Measurements from ENCODE around the gene MSI2. TPM values are rescaled to one million over a fixed set of nuclear protein-coding genes. Genes with fewer than 3 reads are reported as not detected.

The MSI2 gene
- total and polyA plus RNA-seq, 9 of the 15 experiments (the other 6 are each of a cell fraction or from before 2014, with no cell fraction given): 4.6 to 61.8 (median 42.4) TPM

GRCh38 chr17:57556977-57557376 lies 300.7 kb downstream of the MSI2 start (continued):
- no peak for TF ChIP-seq ZBTB11 (CRISPR knock-in tag; IDR thresholded peaks at IDR 0.05)
- no peak for TF ChIP-seq PPARD (CRISPR knock-in tag; IDR thresholded peaks at IDR 0.05)
- TF ChIP-seq TBL1XR1 (IDR thresholded peaks at IDR 0.05; ENCODE audit: low read length in 2 of 2): no peak
- no peak for TF ChIP-seq EZH2 (IDR thresholded peaks at IDR 0.05; ENCODE audit: borderline replicate concordance, low read depth, low read length)

- FAIRE-seq: no peak
- WGBS (ENCODE audit: insufficient coverage, low coverage, missing lambda C conversion rate): 95% methylated on average over 4 of the region's 4 CpGs
- H3K4me1 ChIP-seq (replicated peaks in 1 of 2; ENCODE audit: control insufficient read depth in 2 of 2, insufficient read depth in 2 of 2, low read length in 2 of 2): peaks cover 23 to 27% of the 10 kb centered on the region in 2 experiments; a peak in 4 of 5 replicates
Observed at GRCh38 chr17:57557416-57557815, 301.1 kb downstream of the MSI2 start.

More at GRCh38 chr17:57557416-57557815, 301.1 kb downstream of the MSI2 start:
- intact Hi-C loops (cut with micrococcal nuclease) (no loop called here), in situ Hi-C loops (cut with MboI) (no loop called here)
- DNase-seq (ENCODE audit: extremely low read depth in 1 of 4, low spot score in 3 of 4) (no peak), ATAC-seq (no peak)
- H3K9me3 ChIP-seq (replicated peaks; ENCODE audit: control insufficient read depth, insufficient read depth, low read depth, low read length): no peaks in the 10 kb centered on the region
- H3K79me2 ChIP-seq (ENCODE audit: control insufficient read depth, insufficient read depth, low read length): peaks cover 5% of the 10 kb centered on the region; the same call in 1 of the 3 replicates
- H3K36me3 ChIP-seq (ENCODE audit: control insufficient read depth, insufficient read depth, low read length): peaks cover 2% of the 10 kb centered on the region; the same call in 1 of the 3 replicates
- peaks cover 12% of the 10 kb centered on the region for H4K20me1 ChIP-seq (replicated peaks; ENCODE audit: control insufficient read depth, insufficient read depth, low read length)
- H3K9me1 ChIP-seq (ENCODE audit: control insufficient read depth, insufficient read depth, low read length): peaks cover 3% of the 10 kb centered on the region
- H2AFZ ChIP-seq (ENCODE audit: low read depth, low read length): no peak overlapping the region
- BruUV-seq (replicated peaks): no TSS peak
- no peak overlapping the region for H3K4me2 ChIP-seq (ENCODE audit: insufficient read depth, low read length)
- H3K27ac ChIP-seq (ENCODE audit: extremely low read depth, low read depth, low read length): no peak overlapping the region
- H3K27me3 ChIP-seq (ENCODE audit: control insufficient read depth in 2 of 2, insufficient read depth in 2 of 2, low read length in 2 of 2): no peaks in the 10 kb centered on the region
- H3K4me3 ChIP-seq: no peak overlapping the region
- ChIA-PET CTCF (ENCODE audit: low intra/inter-chr PET ratio) (no interaction called here), POLR2A (interaction anchor here (0.8 to 1.3 kb wide), 2 partner anchors 20 to 114 kb away, joined by 3 read pairs; no protein-coding TSS in a partner anchor)
- no peak for TF ChIP-seq BHLHE40 (IDR thresholded peaks at IDR 0.05; ENCODE audit: low read length)
- TF ChIP-seq SLC30A9 (CRISPR knock-in tag; IDR thresholded peaks at IDR 0.05): no peak
- TF ChIP-seq HNRNPUL1 (IDR thresholded peaks at IDR 0.05; ENCODE audit: low read length): no peak
- no peak for TF ChIP-seq ZNF655 (CRISPR knock-in tag; IDR thresholded peaks at IDR 0.05)
- TF ChIP-seq ZNF77 (CRISPR knock-in tag; IDR thresholded peaks at IDR 0.05): no peak
- H3K9ac ChIP-seq (ENCODE audit: insufficient read depth in 1 of 2, low read depth in 2 of 2, low read length in 2 of 2): no peak overlapping the region

Measured in K562 (cell line).